ENCODE measurements around the gene VWA8. TPM values are rescaled to one million over a fixed set of nuclear protein-coding genes. Genes with fewer than 3 reads are reported as not detected.
A peak's percentile ranks its signal among the peaks of the same experiment; 100 is the strongest.

Gene VWA8
- total RNA-seq, 1 donor from 2014 or later: 37.1 TPM

DNA sequence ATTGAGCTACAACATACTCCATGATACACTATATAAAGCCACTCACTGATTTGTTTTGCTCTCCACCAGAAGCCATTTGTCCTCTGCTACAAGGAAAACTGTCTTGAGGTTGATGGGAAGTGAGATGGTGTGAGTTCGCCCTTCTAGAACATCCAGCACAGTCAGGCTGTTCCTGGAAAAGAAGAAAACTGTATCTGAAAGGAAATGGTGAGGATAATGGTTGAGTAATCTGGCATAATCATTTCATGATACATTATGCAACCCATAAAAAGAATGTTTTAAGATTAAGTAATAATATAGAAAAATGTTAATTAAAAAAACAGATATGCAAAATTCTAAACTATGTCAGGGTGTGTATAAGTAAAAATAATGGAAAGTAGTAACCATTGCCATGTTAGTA lies 269.6 kb downstream of the VWA8 start:
- DNase-seq (ENCODE audit: low spot score): no peak

DNA sequence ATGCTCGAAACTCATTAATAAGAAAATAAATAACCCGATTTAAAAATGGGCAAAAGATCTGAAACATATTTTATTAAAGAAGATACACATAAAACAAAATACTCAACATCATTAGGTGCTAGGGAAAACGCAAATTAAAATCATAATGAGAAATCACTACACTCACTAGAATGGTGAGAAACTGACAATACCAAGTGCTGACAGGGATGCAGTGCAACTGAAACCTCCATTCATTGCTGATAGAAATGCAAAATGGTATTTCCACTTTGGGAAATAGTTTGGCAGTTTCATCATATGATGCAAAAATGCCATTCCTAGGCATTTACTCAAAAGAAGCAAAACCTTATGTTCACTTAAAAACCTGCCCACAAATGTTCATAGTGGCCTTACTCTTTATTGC lies 278.1 kb downstream of the VWA8 start:
- no peak for DNase-seq (ENCODE audit: low spot score)

GRCh38 chr13:41682001-41682400 lies 278.9 kb downstream of the VWA8 start:
- DNase-seq (ENCODE audit: low spot score): no peak

- no peak for DNase-seq (ENCODE audit: low spot score)
These were observed 279.3 kb downstream of the VWA8 start for GRCh38 chr13:41681587-41681986.

GRCh38 chr13:41680900-41681299 lies 280.0 kb downstream of the VWA8 start:
- no peak for DNase-seq (ENCODE audit: low spot score)

- no peak for DNase-seq (ENCODE audit: low spot score)
These were observed 282.1 kb downstream of the VWA8 start for GRCh38 chr13:41678848-41679247.

- no peak for DNase-seq (ENCODE audit: low spot score)
These were observed 282.7 kb downstream of the VWA8 start for GRCh38 chr13:41678249-41678648.

DNA sequence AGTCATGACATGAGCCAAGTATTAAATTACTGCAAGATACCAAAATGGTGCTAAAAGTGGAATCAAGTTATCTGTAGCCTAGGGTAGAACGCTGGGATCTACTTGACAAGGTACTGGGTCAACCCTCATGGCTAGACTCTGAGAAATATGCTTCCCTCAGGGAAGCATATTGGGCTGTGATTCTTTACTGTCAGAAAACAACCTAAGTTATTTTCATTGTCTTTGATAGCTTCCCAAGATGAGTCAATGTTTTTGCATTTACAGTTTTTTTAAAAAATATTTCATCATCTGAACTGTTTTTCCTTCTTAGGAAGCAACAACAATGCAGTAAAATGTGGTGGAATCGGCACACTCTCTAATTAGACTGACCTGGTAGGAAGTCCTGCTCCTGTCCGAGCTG lies 285.6 kb downstream of the VWA8 start:
- DNase-seq (ENCODE audit: low spot score): no peak

GRCh38 chr13:41674246-41674645 lies 286.7 kb downstream of the VWA8 start:
- no peak for DNase-seq (ENCODE audit: low spot score)

DNA sequence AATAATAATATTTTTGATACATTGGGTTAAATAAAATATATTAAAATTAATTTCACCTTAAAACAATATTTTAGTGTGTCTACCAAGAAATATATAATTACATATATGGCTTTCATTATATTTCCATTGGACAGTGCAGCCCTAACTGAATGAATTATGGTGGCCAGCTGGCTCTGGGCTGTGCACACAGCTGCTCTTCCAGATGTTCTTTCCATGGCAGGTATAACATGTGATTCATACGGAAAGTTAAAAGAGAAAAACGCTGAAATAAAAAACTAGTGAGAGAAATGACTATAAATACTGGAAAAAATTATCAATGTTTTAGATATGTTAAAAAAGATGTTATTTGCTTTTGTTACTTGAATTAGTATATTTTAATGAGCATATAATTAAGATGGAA lies 287.3 kb downstream of the VWA8 start:
- no peak for DNase-seq (ENCODE audit: low spot score)

DNA sequence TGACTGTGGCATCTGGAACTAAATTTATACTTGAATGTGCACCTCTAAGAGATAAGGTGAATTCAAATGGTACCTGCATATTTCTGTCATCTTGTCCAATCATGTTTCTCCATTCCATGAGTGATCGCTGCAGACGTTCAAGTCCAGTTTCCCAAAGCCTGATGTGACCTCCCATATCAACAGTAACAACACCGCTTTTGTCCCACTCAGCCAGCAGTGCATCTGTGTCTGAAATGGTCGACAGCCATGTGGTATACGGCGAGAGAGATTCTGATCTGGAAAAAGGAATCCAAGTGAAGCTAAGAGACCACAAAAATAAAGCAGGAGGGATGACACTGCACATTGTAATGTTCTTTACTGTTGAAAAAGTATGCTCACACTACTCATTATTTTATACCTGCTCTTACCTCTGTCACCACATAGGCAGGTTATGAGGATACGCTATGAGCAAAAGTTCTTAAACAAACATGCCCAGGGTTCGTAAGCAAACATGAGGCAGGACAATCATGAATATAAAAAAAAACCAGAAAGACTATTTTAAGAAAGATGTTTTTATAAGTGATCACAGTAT lies 290.0 kb downstream of the VWA8 start:
- DNase-seq (ENCODE audit: low spot score): no peak

- DNase-seq (ENCODE audit: low spot score): peak; percentile 67
These were observed 292.7 kb downstream of the VWA8 start for GRCh38 chr13:41668130-41668757.

- no peak for DNase-seq (ENCODE audit: low spot score)
These were observed 294.3 kb downstream of the VWA8 start for GRCh38 chr13:41666644-41667043.

DNA sequence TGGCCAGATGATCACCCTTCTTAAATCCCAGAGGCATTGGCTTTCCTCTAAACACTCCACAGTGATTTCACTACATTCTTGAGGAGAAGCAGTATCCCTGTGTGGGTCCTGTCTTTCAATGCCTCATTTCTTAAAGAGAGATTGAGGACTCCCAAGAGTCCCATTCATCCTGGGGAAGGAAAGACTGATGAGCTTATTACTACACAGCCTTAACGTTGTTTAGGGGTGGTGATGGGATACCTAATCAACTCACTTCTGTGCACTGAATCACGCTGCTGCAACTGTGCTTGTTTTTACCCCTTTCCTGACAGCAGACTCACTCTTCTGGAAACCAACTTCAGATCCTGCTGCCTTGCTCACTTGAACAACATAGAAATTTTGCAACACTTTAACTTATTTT lies 300.5 kb downstream of the VWA8 start:
- DNase-seq (ENCODE audit: low spot score): no peak

- no peak for DNase-seq (ENCODE audit: low spot score)
These were observed 302.8 kb downstream of the VWA8 start for GRCh38 chr13:41658057-41658661.

GRCh38 chr13:41655997-41656396 lies 304.9 kb downstream of the VWA8 start:
- DNase-seq (ENCODE audit: low spot score): no peak

GRCh38 chr13:41654796-41655195 lies 306.1 kb downstream of the VWA8 start:
- no peak for DNase-seq (ENCODE audit: low spot score)

- DNase-seq (ENCODE audit: low spot score): peak; percentile 21
These were observed 308.1 kb downstream of the VWA8 start for GRCh38 chr13:41652735-41653361.

DNA sequence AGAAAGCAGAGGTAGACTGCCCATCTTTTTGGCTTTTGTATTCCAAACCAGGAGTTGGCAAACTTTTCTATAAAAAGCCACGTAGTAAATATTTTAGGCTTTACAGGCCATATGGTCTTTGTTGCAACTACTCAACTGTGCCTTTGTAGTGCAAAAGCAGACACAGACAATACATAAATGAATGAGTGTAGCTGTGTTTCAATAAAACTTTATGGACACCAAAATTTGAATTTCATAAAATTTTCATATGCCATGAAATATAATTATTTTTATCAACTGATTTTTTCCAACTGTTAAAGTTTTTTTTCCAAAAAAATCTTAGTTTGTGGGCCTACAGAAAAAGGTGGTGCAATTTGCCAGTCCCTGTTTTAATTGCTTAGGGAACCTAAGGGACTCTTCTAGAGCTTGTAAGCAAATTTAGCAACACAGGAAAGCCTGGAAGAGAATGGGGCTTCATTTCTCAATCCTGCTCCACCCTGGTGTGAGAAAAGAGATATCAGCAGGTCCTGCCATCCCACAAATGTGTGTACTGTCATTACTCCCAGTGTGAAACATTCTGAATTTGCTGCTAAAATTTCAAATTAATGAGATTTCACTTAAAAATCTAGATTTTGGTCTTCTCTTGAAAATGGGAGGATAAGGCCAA lies 309.4 kb downstream of the VWA8 start:
- no peak for DNase-seq (ENCODE audit: low spot score)

GRCh38 chr13:41650706-41651105 lies 310.2 kb downstream of the VWA8 start:
- DNase-seq (ENCODE audit: low spot score): no peak

GRCh38 chr13:41649659-41650058 lies 311.2 kb downstream of the VWA8 start:
- no peak for DNase-seq (ENCODE audit: low spot score)

GRCh38 chr13:41648314-41648935 lies 312.5 kb downstream of the VWA8 start:
- DNase-seq (ENCODE audit: low spot score): no peak

Measured in mucosa of gallbladder (tissue), 1 donor.